ENCODE measurements around the gene RNF145. TPM values are rescaled to one million over a fixed set of nuclear protein-coding genes. Genes with fewer than 3 reads are reported as not detected.
"Not testable (repeated sequence)": the region's sequence is repeated elsewhere in the genome, so short reads cannot be mapped to it uniquely, and the experiment has no call there.

The RNF145 gene
- total RNA-seq, 1 donor from 2014 or later, result 221 TPM

GRCh38 chr5:159147976-159148375 lies 61.4 kb downstream of the RNF145 start:
- no peak for DNase-seq
- no peaks in the 10 kb centered on the region for H3K4me1 ChIP-seq
- no peak overlapping the region for H3K27ac ChIP-seq
- H3K4me3 ChIP-seq, result no peak overlapping the region
- H3K27me3 ChIP-seq (ENCODE audit: low read depth), result no peaks in the 10 kb centered on the region
- H3K36me3 ChIP-seq, result no peaks in the 10 kb centered on the region
- no peaks in the 10 kb centered on the region for H3K9me3 ChIP-seq
- TF ChIP-seq, protein P1, sequence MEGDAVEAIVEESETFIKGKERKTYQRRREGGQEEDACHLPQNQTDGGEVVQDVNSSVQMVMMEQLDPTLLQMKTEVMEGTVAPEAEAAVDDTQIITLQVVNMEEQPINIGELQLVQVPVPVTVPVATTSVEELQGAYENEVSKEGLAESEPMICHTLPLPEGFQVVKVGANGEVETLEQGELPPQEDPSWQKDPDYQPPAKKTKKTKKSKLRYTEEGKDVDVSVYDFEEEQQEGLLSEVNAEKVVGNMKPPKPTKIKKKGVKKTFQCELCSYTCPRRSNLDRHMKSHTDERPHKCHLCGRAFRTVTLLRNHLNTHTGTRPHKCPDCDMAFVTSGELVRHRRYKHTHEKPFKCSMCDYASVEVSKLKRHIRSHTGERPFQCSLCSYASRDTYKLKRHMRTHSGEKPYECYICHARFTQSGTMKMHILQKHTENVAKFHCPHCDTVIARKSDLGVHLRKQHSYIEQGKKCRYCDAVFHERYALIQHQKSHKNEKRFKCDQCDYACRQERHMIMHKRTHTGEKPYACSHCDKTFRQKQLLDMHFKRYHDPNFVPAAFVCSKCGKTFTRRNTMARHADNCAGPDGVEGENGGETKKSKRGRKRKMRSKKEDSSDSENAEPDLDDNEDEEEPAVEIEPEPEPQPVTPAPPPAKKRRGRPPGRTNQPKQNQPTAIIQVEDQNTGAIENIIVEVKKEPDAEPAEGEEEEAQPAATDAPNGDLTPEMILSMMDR (IDR thresholded peaks at IDR 0.05), result no peak
- intact Hi-C loops (cut with DNase I), result no loop called here
- no peak for ATAC-seq

- Histone ChIP-seq H3K9me3 (no peaks in the 10 kb centered on the region), H3K4me1 (no peaks in the 10 kb centered on the region), H3K36me3 (no peaks in the 10 kb centered on the region), H3K27me3 (ENCODE audit: low read depth) (no peaks in the 10 kb centered on the region), H3K4me3 (no peak overlapping the region), H3K27ac (no peak overlapping the region)
- ATAC-seq (no peak), DNase-seq (no peak)
- intact Hi-C loops (cut with DNase I), result no loop called here
- TF ChIP-seq, protein P1 (IDR thresholded peaks at IDR 0.05), result no peak
These were observed 62.5 kb downstream of the RNF145 start for GRCh38 chr5:159146839-159147238.

GRCh38 chr5:159145160-159145559 lies 64.2 kb downstream of the RNF145 start:
- H3K36me3 ChIP-seq; ATAC-seq; H3K4me3 ChIP-seq; H3K27ac ChIP-seq; H3K4me1 ChIP-seq; DNase-seq; H3K27me3 ChIP-seq (ENCODE audit: low read depth); H3K9me3 ChIP-seq; intact Hi-C loops (cut with DNase I): not testable (repeated sequence)

- TF ChIP-seq, protein P1 (IDR thresholded peaks at IDR 0.05), result no peak
- H3K4me1 ChIP-seq, result no peaks in the 10 kb centered on the region
- DNase-seq (no peak), ATAC-seq (no peak)
- intact Hi-C loops (cut with DNase I), result no loop called here
- H3K9me3 ChIP-seq, result no peaks in the 10 kb centered on the region
- peaks cover 4% of the 10 kb centered on the region for H3K27me3 ChIP-seq (ENCODE audit: low read depth)
- no peaks in the 10 kb centered on the region for H3K36me3 ChIP-seq
- H3K4me3 ChIP-seq, result no peak overlapping the region
- no peak overlapping the region for H3K27ac ChIP-seq
These were observed 69.6 kb downstream of the RNF145 start for GRCh38 chr5:159139802-159140201.

- H3K9me3 ChIP-seq, result no peaks in the 10 kb centered on the region
- ATAC-seq (no peak), DNase-seq (no peak)
- no peak overlapping the region for H3K27ac ChIP-seq
- H3K27me3 ChIP-seq (ENCODE audit: low read depth), result peaks cover 4% of the 10 kb centered on the region
- no peaks in the 10 kb centered on the region for H3K36me3 ChIP-seq
- no peaks in the 10 kb centered on the region for H3K4me1 ChIP-seq
- TF ChIP-seq, protein P1 (IDR thresholded peaks at IDR 0.05), result no peak
- H3K4me3 ChIP-seq, result no peak overlapping the region
- intact Hi-C loops (cut with DNase I), result no loop called here
These were observed 73.3 kb downstream of the RNF145 start for GRCh38 chr5:159135896-159136531.

- intact Hi-C loops (cut with DNase I), result no loop called here
- Histone ChIP-seq H3K4me3 (no peak overlapping the region), H3K27ac (no peak overlapping the region), H3K27me3 (ENCODE audit: low read depth) (no peaks in the 10 kb centered on the region), H3K4me1 (no peaks in the 10 kb centered on the region), H3K9me3 (no peaks in the 10 kb centered on the region), H3K36me3 (no peaks in the 10 kb centered on the region)
- ATAC-seq (peak; percentile 74 to 77), DNase-seq (no peak)
- TF ChIP-seq, protein P1 (IDR thresholded peaks at IDR 0.05), result peak; percentile 75
These were observed 76.2 kb downstream of the RNF145 start for GRCh38 chr5:159133041-159133741.
